Suppressor macrophage treated with lipopolysaccharide for 1 hour (primary cell): Measurements from ENCODE around the gene PCDHGB7.
"Not testable (repeated sequence)": the region's sequence is repeated elsewhere in the genome, so short reads cannot be mapped to it uniquely, and the experiment has no call there.

ENCODE experiments used
- DNase-seq, 3 donors: peaks; one replicate each; pipeline ENCODE4 v3.0.0-alpha.2; 2020 to 2022

The PCDHGB7 gene

GRCh38 chr5:141430332-141431113, 13.0 kb downstream of the PCDHGB7 start, which contains the start of gene PCDHGA12:
Gene PCDHGA12 (plus strand): TSS chr5:141430507. CDS start chr5:141430760, 253 bp downstream.
- DNase-seq: peak; percentile 84 to 91 (median 90)

GRCh38 chr5:141431286-141431685, 13.8 kb downstream of the PCDHGB7 start:
- DNase-seq: peak; percentile 27 to 39 (median 37)

DNA sequence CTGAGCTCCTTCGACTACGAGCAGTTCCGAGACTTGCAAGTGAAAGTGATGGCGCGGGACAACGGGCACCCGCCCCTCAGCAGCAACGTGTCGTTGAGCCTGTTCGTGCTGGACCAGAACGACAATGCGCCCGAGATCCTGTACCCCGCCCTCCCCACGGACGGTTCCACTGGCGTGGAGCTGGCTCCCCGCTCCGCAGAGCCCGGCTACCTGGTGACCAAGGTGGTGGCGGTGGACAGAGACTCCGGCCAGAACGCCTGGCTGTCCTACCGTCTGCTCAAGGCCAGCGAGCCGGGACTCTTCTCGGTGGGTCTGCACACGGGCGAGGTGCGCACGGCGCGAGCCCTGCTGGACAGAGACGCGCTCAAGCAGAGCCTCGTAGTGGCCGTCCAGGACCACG, 14.8 kb downstream of the PCDHGB7 start:
- DNase-seq: not testable (repeated sequence)

DNA sequence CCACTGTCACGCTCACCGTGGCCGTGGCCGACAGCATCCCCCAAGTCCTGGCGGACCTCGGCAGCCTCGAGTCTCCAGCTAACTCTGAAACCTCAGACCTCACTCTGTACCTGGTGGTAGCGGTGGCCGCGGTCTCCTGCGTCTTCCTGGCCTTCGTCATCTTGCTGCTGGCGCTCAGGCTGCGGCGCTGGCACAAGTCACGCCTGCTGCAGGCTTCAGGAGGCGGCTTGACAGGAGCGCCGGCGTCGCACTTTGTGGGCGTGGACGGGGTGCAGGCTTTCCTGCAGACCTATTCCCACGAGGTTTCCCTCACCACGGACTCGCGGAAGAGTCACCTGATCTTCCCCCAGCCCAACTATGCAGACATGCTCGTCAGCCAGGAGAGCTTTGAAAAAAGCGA, 15.2 kb downstream of the PCDHGB7 start:
- not testable (repeated sequence) for DNase-seq

- DNase-seq: no peak
Measured at GRCh38 chr5:141434006-141434405, 16.5 kb downstream of the PCDHGB7 start.

- no peak for DNase-seq
Measured at GRCh38 chr5:141437221-141437620, 19.7 kb downstream of the PCDHGB7 start.

DNA sequence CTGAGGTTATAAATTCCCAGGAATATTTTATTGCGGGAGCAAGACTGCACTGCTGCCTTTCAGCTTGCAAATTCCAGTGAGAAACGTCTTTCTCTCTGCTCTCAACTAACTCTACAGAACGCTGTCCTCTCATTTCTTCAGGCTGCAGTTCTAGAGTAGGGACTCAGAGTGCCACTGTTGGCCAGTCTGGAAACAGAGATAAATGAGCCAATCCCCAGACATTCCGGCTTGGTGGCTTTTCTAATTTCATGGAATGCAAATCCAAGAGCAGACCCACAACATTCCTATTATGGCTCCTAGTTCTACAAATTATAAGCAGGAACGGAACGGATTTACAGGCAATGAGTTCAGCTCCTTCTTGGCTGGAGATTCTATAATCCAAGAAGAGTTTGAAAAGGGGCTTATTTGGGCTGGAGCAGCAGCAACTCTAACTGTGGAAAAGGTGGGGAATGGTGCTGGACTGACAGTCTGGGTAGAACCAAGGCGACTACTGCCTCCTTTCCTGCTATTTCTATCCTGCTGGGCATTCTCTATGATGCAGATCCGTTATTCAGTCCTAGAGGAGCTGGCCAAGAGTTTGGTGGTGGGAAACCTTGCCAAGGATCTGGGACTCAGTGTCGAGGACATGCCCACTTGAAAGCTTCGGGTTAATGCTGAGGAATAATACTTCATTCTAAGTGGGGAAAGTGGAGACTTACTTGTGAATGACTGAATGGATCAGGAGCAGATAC, 22.1 kb downstream of the PCDHGB7 start:
- DNase-seq: no peak

DNA sequence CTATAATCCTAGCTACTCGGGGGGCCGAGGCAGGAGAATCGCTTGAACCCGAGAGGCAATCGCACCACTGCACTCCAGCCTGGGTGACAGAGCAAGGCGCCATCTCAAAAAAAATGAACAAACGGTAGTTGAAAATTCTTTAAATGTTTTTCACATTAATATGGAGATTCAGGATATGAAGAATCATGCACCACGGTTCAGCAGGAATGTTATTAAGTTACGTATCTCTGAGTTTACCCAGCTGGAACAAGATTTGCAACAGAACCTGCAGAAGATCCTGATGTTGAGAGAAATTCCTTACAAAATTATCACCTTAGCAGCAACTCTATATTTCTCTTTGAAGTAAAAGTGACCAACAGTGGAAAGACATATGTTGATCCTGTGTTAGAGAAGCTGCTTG, 22.9 kb downstream of the PCDHGB7 start:
- DNase-seq: no peak

DNA sequence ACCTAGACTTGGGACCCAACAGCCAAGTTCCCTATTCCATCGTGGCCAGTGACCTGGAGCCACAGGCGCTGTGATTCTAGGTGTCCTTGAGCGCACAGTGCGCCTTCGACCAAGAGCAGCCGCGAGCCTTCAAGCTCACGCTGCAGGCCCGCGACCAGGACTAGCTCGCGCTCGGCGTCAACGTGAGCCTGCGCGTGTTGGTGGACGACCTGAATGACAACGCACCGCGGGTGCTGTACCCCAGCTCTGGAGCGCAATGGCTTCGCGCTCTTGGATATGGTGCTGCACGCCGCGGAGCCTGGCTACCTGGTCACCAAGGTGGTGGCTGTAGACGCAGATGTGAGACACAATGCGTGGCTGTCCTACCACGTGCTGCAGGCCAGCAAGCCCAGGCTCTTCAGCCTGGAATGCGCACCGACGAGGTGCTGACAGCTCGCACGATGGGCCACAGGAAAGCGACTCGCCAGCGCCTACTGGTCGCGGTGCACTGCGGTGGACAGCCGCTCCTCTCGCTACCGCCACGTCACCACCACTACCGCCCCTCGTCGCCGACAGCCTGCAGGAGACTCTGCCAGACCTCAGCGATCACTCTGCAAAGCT, 24.2 kb downstream of the PCDHGB7 start:
- no peak for DNase-seq

DNA sequence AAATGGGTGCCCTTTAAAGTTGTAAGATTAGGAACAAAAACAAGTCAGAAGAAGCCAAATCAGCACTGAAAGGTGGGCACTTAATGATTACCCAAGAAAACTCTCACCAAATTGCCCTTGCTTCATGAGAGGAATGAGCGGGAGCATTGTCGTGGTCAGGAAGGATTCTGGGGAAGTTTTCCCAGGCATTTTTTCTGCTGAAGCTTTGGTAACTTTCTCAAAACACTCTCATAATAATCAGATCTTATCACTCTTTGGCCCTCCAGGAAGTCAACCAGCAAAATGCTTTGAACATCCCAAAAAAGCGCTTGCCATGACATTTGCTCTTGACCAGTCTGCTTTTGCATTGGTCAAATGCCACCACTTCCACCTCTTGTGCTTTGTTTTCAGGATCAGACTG, 47.9 kb downstream of the PCDHGB7 start:
- DNase-seq: no peak
